GM19239 (cell line): ENCODE data around the gene KRT6A.

Source experiments
- DNase-seq: peaks from one replicate; pipeline ENCODE4 v3.0.0; 2011; ENCODE audit warnings: low spot score; ENCODE audit not compliant: insufficient read length
- FAIRE-seq: peaks from 2 replicates; lab custom pipeline; 2011; peaks lifted over from hg19 to GRCh38; lab: Jason Lieb, UNC

KRT6A gene

DNA sequence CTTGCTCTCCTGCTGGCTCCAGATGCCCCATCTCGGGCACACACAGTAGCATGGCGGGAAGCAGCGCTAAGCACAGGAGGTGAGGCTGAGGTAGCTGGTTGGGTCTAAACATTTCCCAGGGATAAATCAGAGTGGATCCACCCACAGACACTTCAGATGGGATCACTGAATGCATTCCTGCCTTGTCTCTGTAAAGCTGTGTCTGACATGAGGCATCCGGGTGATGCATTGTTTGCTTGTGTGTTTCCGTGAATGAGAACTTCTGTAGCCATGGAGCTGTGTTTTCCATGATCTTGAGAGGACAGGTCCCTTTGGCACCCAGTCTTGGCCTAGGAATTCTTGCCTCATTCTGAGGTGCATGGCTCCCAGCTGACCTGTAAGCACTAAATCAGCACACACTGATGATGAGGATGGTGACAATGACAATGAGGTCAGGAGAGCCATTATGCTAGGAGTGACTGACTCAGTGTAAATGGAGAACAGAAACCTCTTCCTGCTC is 52.2 kb downstream of the KRT6A start:
- DNase-seq = no peak
- no peak for FAIRE-seq

DNA sequence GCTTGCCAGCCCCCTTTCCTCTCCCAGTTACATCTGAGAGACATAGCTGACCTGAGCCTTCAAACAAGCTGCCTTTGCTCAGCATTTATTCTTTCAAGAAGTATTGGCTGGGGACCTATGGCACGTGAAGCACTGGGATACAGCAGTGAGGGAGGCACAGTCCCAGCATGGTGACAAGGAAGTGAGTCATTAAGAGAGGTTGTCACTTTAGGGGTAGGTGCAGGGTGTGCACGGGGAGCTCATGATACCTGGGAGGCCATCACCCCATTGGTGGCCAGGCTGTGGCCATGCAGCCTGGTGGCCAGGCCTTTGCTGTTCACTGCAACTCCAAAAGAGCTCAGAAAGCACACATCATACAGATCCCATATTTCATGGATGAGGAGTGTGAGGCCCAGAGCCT is 53.2 kb downstream of the KRT6A start:
- no peak for FAIRE-seq

DNA sequence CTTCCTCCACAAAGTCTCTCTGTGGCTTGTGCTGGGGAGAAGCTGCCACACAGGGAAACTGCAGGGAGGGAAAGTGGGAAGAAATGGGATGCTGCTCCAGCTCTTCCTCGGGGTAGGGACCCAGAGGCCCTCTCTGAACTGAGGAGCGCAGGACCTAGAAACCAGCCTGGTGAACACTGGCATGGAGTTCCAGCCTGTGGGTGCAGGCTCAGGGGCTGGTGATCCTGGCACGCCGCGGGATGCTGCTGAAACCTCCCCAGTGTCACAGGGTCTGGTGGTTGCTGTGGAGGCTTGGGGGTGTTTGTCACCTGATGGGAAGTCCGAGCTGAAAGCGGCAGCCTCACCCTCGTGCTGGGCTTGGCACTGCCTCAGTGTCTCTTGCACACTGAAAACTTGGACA is 53.6 kb downstream of the KRT6A start:
- FAIRE-seq (no peak), DNase-seq (no peak)

More for the DNA sequence above, 53.2 kb downstream of the KRT6A start:
- no peak for DNase-seq

DNA sequence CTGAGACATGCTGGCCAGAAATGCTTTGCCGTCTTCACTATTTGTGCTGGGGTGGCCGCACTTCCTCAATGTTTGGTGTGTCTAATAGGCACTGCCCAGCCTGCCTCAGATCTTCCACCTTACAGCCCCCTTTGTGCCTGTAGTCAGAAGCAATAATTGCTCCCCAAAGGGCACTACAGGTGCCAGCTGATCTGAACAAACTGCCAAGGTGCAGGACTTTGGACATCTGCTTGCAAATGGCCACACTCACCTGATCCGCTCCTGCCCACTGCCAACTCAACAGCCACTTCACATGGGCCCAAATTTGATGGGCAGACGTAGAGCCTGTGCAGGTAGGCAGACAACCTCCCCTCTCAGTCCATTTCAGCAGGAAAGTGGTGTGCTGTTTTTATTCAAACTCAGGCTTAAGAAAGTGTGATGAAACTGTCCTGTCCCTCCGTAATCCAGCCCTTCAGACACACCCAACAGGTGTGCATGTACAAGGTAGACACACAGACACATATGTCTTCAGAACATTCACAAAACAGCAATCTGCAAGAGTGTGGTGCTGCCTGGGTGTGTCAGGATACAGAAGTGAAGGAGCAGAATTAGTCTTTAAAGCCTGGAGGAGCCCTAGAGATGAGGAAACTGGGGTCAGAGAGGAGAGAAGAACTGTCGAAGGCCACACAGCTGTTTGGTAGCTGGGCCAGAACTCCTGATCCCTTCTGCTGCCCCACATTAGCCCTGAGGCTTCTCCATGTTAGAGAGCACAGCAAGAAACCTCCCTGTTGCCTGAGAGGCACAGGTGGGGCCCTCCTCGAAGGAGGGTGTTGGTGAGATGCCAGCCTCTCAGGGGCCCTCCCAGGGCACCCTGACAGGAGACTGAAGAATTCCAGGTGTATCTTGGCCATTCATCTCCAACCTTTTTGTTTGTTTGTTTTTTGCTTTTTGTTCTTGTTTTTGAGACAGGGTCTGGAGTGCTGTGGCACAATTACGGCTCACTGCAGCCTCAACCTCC is 54.5 kb downstream of the KRT6A start:
- FAIRE-seq = no peak
- no peak for DNase-seq

DNA sequence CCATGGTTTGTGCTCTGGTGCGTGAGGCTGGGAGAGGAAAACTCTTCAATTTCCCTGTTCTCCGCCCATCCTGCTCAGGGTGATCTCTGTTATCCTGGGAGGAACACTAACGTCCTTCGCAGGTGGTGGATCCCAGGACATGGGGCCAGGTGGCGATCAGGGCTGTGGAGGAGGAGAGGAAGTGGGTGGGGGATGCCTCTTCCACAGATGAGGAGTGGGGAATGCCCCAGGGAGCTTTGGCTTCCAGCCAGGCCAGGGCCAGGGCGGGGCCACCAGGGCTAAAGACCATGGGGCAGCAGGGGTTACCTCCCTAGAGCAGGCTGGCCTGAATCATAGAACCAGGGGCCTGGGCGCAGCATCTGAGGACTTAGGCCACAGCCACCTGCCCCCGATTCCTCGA is 55.5 kb downstream of the KRT6A start:
- FAIRE-seq (no peak), DNase-seq (no peak)
